ENCODE results near the gene CHPT1.

The CHPT1 gene

GRCh38 chr12:101763246-101763931, 65.9 kb downstream of the CHPT1 start:
- Histone ChIP-seq H3K36me3 (ENCODE audit: insufficient read depth, low read length) (peaks cover 75% of the 10 kb centered on the region; the same call in 1 of the 2 replicates), H3K4me3 (ENCODE audit: low read length, poor library complexity, severe bottlenecking) (no peak overlapping the region), H3K9me3 (ENCODE audit: insufficient read depth, low read depth, low read length) (no peaks in the 10 kb centered on the region), H2AFZ (ENCODE audit: low read length) (no peak overlapping the region), H3K9ac (ENCODE audit: low read depth, low read length, poor library complexity, severe bottlenecking) (no peak overlapping the region), H4K20me1 (ENCODE audit: insufficient read depth, low read length, poor library complexity, severe bottlenecking) (no peaks in the 10 kb centered on the region), H3K27me3 (ENCODE audit: insufficient read depth, low read length, poor library complexity, severe bottlenecking) (no peaks in the 10 kb centered on the region), H3K4me2 (ENCODE audit: low read depth, low read length, poor library complexity, severe bottlenecking) (no peak overlapping the region), H3K79me2 (ENCODE audit: insufficient read depth, low read length) (no peaks in the 10 kb centered on the region), H3F3A (ENCODE audit: low read depth) (no peaks in the 10 kb centered on the region), H3K9me2 (replicated peaks; ENCODE audit: low read depth, low read length) (no peaks in the 10 kb centered on the region), H3K4me1 (ENCODE audit: insufficient read depth, low read length, poor library complexity, severe bottlenecking) (no peaks in the 10 kb centered on the region)
- TF ChIP-seq EZH2phosphoT487 (IDR thresholded peaks at IDR 0.05; ENCODE audit: borderline replicate concordance) (no peak), CTCF (conservative IDR thresholded peaks at IDR 0.05; ENCODE audit: low read length) (no peak)

GRCh38 chr12:101764051-101764792, 66.8 kb downstream of the CHPT1 start:
- TF ChIP-seq CTCF (conservative IDR thresholded peaks at IDR 0.05; ENCODE audit: low read length): no peak
- no peak for TF ChIP-seq EZH2phosphoT487 (IDR thresholded peaks at IDR 0.05; ENCODE audit: borderline replicate concordance)
- H3K27me3 ChIP-seq (ENCODE audit: insufficient read depth, low read length, poor library complexity, severe bottlenecking): no peaks in the 10 kb centered on the region
- no peak overlapping the region for H3K4me3 ChIP-seq (ENCODE audit: low read length, poor library complexity, severe bottlenecking)
- H4K20me1 ChIP-seq (ENCODE audit: insufficient read depth, low read length, poor library complexity, severe bottlenecking): no peaks in the 10 kb centered on the region
- no peak overlapping the region for H3K4me2 ChIP-seq (ENCODE audit: low read depth, low read length, poor library complexity, severe bottlenecking)
- H3K79me2 ChIP-seq (ENCODE audit: insufficient read depth, low read length): no peaks in the 10 kb centered on the region
- no peak overlapping the region for H2AFZ ChIP-seq (ENCODE audit: low read length)
- H3K4me1 ChIP-seq (ENCODE audit: insufficient read depth, low read length, poor library complexity, severe bottlenecking): no peaks in the 10 kb centered on the region
- H3K9me3 ChIP-seq (ENCODE audit: insufficient read depth, low read depth, low read length): no peaks in the 10 kb centered on the region
- peaks cover 72% of the 10 kb centered on the region; the same call in 1 of the 2 replicates for H3K36me3 ChIP-seq (ENCODE audit: insufficient read depth, low read length)
- H3K9ac ChIP-seq (ENCODE audit: low read depth, low read length, poor library complexity, severe bottlenecking): no peak overlapping the region
- no peaks in the 10 kb centered on the region for H3F3A ChIP-seq (ENCODE audit: low read depth)
- H3K9me2 ChIP-seq (replicated peaks; ENCODE audit: low read depth, low read length): no peaks in the 10 kb centered on the region

GRCh38 chr12:101767537-101767936, 70.1 kb downstream of the CHPT1 start:
- no peak overlapping the region for H3K4me3 ChIP-seq (ENCODE audit: low read length, poor library complexity, severe bottlenecking)
- no peaks in the 10 kb centered on the region for H4K20me1 ChIP-seq (ENCODE audit: insufficient read depth, low read length, poor library complexity, severe bottlenecking)
- H3K27me3 ChIP-seq (ENCODE audit: insufficient read depth, low read length, poor library complexity, severe bottlenecking): no peaks in the 10 kb centered on the region
- H3K9me3 ChIP-seq (ENCODE audit: insufficient read depth, low read depth, low read length): no peaks in the 10 kb centered on the region
- H3K79me2 ChIP-seq (ENCODE audit: insufficient read depth, low read length): no peaks in the 10 kb centered on the region
- no peaks in the 10 kb centered on the region for H3K9me2 ChIP-seq (replicated peaks; ENCODE audit: low read depth, low read length)
- no peak overlapping the region for H3K4me2 ChIP-seq (ENCODE audit: low read depth, low read length, poor library complexity, severe bottlenecking)
- H3K36me3 ChIP-seq (ENCODE audit: insufficient read depth, low read length): peaks cover 62% of the 10 kb centered on the region
- peaks cover 13% of the 10 kb centered on the region for H3K4me1 ChIP-seq (ENCODE audit: insufficient read depth, low read length, poor library complexity, severe bottlenecking)
- 0 out of 2 replicates have a peak, but pooled peaks cover 5% of the 10 kb centered on the region for H3F3A ChIP-seq (ENCODE audit: low read depth)
- TF ChIP-seq EZH2phosphoT487 (IDR thresholded peaks at IDR 0.05; ENCODE audit: borderline replicate concordance) (no peak), CTCF (conservative IDR thresholded peaks at IDR 0.05; ENCODE audit: low read length) (no peak)
- no peak overlapping the region for H2AFZ ChIP-seq (ENCODE audit: low read length)
- H3K9ac ChIP-seq (ENCODE audit: low read depth, low read length, poor library complexity, severe bottlenecking): no peak overlapping the region
